Measurements from ENCODE around the gene KRT9.

DNA sequence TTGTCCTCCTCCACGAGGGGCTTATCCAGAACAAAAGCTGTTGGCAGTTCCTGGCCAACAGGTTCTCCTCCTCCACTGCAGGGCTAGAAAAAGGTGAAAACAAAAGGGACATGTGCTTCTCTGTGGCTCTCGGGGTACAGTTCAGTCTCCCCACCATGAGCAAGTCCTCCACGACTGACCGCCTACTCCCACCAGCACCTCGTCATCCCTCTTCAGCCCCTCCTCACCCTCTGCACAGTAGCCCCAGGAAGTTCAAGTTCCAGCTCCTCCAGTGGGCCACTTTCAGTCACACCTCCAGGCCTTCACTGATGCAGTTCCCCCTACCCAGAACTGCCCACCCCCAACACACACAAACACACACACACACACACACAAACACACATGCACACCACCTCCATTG is 19.4 kb downstream of the KRT9 start:
- TF ChIP-seq CTCF (IDR thresholded peaks at IDR 0.05) (no peak), POLR2A (IDR thresholded peaks at IDR 0.05) (no peak)

All from esophagus squamous epithelium (tissue), 4 donors.